ACHN (cell line): ENCODE measurements around the gene FERMT1.

Experiments
- DNase-seq: peaks from one replicate; pipeline ENCODE4 v3.0.0-alpha.2; 2015
- in situ Hi-C: cut with HindIII; loops from 2 replicates; pipeline ENCODE4 v1.10.0; 2017; ENCODE audit warnings: low sequenced_read_pairs, low pct_ligation_motif_present, low pct_unique_long_range_greater_than_20kb

Gene FERMT1

GRCh38 chr20:6029538-6029937, 93.3 kb downstream of the FERMT1 start:
- DNase-seq = no peak
- in situ Hi-C loops = no loop called here

GRCh38 chr20:6028818-6029217, 94.0 kb downstream of the FERMT1 start:
- DNase-seq = no peak
- in situ Hi-C loops = no loop called here

GRCh38 chr20:6026051-6026450, 96.8 kb downstream of the FERMT1 start:
- in situ Hi-C loops = no loop called here
- no peak for DNase-seq
